Hematopoietic multipotent progenitor cell treated with erythropoietin and hydrocortisone succinate and interleukin-3 and kit ligand, for 8 days (in vitro differentiated cells): ENCODE results near the gene HSPG2.
"Not testable (repeated sequence)": the region's sequence is repeated elsewhere in the genome, so short reads cannot be mapped to it uniquely, and the experiment has no call there.

Experiments used
- DNase-seq: peaks from one replicate; pipeline ENCODE4 v3.0.0-alpha.2; 2015

Gene HSPG2

DNA sequence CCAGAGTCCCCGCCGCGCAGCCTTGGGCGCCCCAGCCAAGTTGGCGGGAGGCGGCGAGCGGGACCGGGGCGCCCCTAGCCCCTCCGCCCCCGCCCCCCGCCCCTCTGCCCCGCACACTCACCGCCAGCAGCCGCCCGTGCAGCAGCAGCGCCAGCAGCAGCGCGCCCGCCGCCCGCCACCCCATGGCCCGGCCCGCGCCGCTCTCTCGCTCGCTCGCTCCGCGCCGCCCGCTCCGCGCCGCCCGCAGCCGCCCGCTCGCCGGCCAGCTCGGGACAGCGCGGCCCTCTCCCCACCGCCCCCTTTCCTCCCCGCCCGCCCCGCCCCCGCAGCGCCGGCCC lies at the start of gene HSPG2:
HSPG2 (minus strand) TSS at position 277 of the 338 bp plus-strand sequence; CDS start at position 184, 93 bp downstream.
- DNase-seq, result no peak

DNA sequence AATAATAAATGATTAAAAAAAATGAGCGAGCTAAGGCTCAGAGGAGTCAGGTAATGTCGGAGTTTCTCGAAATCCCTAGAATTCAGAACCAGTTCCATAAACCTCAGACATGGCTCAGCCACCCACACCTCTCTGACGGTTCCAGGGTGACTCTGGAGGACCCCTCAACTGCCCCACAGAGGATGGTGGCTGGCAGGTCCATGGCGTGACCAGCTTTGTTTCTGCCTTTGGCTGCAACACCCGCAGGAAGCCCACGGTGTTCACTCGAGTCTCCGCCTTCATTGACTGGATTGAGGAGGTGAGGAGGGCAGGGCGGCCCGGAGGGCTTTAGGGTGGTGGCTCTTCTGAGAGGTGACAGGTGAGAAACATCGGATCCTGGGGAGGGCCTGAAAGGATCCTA lies 49.3 kb upstream of the HSPG2 start:
- DNase-seq, result not testable (repeated sequence)

DNA sequence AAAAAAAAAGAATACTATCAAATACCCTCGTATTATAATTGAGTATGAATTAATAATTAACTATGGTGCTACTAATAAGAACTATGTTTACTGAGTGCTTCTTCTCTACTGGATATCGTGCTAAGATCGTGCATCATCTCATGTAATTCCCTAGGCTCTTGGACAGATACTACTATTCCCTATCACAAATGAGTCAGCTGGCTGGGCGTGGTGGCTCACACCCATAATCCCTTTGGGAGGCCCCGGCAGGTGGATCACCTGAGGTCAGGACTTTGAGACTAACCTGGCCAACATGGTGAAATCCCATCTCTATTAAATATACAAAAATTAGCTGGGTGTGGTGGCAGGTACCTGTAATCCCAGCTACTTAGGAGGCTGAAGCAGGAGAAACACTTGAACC lies 48.8 kb upstream of the HSPG2 start:
- DNase-seq, result not testable (repeated sequence)

DNA sequence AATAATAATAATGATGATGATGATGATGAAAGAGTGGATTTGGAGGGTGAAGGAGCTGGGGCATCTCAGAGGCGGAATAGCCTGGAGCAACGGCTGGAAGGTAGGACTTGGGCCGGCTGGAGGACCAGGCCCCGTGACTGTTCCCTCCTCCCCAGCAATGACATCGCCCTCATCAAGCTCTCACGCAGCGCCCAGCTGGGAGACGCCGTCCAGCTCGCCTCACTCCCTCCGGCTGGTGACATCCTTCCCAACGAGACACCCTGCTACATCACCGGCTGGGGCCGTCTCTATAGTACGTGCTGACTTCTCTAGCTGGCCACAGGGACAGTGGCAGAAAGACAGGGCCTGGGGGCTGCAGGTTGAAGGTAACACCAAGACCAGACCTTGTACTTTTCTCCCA lies 46.4 kb upstream of the HSPG2 start:
- DNase-seq, result not testable (repeated sequence)

DNA sequence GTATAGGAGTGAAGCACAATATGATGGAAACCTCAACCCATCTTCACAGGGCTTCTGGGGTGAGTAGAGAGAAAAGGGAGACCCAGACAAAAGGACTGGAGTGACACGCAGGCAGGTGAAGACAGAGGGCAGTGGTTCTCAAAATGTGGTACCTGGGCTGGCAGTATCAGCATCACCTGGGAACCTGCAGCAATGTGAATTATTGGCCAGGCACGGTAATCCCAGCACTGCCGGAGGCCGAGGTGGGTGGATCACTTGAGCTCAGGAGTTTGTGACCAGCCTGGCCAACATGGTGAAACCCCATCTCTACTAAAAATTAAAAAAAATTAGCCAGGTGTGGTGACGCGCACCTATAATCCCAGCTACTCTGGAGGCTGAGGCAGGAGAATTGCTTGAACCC lies 45.0 kb upstream of the HSPG2 start:
- not testable (repeated sequence) for DNase-seq

DNA sequence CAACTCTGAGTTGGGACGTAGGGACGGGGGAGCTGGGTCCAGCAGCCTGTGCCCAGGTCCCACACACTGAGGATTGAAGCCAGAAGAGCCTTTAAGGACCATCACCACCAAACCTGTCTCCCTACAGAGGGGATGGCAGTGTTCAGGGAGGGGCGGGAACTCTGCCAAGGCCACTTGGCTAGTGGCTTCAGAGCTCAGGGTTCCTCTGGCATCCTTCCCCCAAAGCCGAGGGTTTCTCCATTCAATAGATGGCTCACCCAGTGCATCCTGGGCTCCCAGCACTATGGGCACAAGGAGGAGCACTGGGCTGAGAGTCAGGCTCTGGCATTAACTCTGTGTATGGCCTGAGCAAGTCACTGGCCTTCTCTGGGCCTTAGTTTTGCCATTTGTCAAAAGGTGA lies 44.1 kb upstream of the HSPG2 start:
- DNase-seq, result not testable (repeated sequence)

DNA sequence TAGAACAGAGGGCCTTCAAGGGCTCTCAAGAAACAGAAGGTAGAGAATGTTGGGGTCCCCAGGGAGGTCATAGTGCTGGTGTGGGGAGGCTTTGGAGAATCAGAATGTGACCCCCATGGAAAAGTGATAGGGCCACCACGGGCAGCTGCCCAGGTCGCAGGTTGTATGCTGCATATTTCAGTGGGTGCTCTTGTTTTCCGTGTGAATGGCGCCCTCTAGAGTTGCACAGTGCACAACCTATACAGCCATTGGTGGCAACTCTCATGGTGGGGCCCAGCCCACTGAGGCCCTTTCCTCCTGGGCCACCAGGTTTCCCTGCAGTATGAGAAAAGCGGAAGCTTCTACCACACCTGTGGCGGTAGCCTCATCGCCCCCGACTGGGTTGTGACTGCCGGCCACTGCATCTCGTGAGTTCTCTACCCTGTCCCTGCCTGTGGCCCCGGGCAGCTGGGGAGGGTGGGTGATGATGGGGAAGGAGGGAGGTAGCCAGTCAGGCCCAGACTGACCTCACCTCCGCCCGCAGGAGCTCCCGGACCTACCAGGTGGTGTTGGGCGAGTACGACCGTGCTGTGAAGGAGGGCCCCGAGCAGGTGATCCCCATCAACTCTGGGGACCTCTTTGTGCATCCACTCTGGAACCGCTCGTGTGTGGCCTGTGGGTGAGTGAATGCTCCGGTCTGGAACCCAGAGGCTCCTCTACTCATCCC lies 43.6 kb upstream of the HSPG2 start:
- DNase-seq, result peak; percentile 38

DNA sequence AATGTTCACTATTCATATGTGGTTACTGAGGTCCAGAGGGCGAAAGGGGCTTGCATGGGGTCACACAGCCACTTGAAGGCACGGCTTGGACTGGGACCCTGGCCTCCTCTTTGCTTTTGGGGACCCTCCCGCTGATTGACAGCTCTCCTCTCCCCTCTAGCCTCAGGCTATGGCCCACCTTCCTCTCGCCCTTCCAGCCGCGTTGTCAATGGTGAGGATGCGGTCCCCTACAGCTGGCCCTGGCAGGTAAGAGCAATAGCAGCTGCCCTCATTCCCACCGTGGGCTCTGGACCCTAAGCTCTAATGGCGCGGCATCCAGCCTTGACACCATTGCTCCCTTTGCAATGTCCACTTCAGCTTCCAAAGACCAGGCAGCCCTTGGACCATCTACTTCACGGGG lies 41.1 kb upstream of the HSPG2 start:
- DNase-seq, result not testable (repeated sequence)

DNA sequence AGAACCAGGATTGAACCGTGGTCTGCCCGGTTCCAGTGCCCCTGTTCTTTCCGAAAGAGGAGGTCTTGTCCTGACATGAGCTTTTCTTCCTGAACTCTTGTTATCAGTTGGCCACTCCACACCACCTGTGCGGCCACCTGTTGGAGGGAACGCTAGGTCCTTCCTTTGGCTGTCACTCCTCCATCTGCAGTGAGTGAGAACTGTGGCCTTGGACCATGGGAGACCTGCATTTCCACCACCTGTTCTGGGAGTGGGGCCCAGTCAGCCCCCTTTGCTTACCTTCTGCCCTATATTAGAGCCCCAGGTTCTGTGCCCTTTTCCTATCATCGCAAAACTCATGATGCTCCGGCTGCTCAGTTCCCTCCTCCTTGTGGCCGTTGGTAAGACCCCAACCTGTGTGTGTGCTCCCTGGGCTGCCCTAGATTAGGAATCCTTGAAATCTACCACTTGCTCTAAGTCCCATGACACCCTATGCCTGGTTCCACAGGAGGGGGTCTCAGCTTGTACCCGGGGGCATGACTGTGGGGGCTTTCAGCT lies 39.7 kb upstream of the HSPG2 start, which contains the start of gene CELA3B:
CELA3B (plus strand) TSS at position 320 of the 537 bp plus-strand sequence; CDS start at position 338, 18 bp downstream.
- not testable (repeated sequence) for DNase-seq

DNA sequence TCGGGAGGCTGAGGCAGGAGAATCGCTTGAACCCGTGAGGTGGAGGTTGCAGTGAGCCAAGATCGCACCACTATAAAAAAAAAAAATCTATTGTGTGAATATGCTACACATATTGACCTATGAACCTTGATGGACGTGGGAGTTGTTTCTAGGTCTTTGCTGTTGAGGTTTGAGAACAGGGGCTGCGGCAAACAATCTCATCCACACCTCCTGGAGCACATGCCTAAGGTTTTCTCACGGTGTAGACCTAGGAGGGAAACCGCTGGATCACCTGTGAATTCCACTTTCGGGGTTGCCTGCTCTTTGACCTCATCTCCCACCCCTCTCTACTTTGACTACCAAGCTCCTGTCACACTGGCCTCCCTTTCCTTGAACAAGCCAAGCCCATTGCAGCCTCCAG lies 38.2 kb upstream of the HSPG2 start:
- not testable (repeated sequence) for DNase-seq

DNA sequence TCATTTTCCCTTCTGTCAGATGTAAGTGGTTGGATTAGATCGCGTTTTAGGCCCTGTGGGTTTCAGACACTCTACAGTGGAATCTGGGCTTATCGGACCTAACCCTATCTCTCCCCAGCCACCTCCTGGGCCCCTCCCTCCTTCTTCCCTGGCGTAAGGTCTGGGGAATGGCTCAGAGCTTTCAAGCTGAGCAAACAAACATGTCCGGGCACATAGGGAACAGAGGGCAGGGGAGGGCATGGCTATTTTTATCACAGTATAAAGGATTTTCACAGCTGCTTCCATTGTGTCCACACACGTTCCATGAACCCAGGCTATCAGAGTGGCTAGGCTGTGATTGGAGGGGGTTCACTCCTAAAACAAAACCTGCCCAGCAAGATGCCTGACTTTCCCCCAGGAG lies 37.6 kb upstream of the HSPG2 start:
- not testable (repeated sequence) for DNase-seq

DNA sequence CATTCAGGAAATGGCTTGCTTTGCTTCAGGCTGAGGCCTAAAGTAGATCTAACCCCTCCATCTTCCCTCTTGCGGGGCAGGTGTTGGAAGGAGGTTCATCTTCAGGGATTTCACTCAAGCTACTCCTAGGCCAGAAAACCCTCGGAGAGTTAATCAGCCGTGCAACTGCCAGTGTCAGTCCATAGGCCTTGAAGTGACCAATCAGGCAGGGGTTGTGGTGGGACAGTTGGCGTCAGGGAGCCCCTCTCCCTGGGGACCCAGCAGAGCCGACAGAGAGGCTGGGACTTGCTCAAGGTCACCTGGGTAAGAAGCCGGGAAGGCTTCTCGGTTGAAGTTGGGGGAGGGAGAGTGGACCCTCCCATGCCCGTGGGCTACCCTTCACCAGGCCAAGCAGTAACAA lies 36.8 kb upstream of the HSPG2 start:
- DNase-seq, result not testable (repeated sequence)

DNA sequence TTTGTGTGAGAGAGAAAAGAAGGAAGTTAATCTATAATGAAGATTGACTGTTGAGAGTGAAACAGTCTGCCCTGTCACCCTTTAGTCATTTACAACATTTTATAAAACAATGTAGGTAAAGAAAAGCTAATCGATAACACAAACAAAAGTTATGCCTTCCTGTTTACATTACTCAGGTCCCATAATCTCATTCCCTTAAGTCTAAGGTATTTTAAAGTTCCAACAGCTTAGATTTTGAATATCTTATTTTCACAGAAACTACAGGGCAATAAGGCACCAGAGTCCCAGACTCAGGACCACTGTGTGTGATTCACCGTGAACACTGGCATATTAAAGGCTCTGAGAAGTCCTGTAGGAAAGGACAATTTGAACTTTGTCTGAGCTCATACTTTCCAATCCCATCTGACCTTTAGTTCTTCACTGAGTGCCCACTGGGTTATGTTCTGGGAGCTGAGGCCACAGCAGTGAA lies 35.9 kb upstream of the HSPG2 start:
- not testable (repeated sequence) for DNase-seq

DNA sequence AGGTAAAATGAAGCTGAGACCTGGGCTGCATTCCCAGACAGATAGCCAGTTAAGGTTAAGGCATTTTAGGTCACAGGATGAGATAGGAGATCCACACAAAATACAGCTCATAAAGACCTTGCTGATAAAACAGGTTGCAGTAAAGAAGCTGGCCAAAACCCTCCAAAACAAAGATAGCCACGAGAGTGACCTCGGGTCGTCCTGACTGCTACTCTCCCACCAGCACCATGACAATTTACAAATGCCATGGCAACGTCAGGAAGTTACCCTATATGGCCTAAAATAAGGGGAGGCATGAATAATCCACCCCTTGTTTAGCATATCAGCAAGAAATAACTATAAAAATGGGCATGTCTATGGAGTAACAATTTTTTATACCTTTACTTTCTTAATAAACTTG lies 33.4 kb upstream of the HSPG2 start:
- not testable (repeated sequence) for DNase-seq

DNA sequence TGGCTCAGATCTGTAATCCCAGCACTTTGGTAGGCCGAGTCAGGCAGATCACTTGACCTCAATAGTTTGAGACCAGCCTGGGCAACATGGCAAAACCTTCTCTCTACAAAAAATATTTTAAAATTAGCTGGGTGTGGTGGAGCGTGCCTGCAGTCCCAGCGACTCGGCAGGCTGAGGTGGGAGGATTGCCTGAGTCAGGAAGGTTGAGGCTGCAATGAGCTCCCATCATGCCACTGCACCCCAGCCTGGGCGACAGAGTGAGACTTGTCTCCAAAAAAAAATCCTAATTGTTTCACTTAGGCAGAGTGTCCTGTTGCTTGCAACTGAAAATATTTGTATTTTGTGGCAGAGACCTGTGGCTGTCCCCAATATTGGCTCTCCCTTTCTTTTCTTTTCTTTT lies 32.0 kb upstream of the HSPG2 start:
- not testable (repeated sequence) for DNase-seq

DNA sequence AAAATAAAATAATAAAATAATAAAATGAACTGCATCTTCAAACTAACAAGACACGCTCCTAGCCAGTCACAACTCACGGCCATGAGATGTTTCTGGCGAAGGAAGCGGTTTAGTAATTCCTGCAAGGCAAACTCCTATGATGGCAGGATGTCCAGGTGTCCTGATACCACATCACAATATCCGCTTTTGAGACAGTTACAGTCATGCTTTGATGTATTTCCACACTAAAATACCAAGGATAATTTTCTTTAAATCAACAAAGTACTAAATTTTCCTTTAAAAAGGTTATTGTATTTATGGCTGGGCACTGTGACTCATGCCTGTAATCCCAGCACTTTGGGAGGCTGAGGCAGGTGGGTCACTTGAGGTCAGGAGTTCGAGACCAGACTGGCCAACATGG lies 30.1 kb upstream of the HSPG2 start:
- not testable (repeated sequence) for DNase-seq

DNA sequence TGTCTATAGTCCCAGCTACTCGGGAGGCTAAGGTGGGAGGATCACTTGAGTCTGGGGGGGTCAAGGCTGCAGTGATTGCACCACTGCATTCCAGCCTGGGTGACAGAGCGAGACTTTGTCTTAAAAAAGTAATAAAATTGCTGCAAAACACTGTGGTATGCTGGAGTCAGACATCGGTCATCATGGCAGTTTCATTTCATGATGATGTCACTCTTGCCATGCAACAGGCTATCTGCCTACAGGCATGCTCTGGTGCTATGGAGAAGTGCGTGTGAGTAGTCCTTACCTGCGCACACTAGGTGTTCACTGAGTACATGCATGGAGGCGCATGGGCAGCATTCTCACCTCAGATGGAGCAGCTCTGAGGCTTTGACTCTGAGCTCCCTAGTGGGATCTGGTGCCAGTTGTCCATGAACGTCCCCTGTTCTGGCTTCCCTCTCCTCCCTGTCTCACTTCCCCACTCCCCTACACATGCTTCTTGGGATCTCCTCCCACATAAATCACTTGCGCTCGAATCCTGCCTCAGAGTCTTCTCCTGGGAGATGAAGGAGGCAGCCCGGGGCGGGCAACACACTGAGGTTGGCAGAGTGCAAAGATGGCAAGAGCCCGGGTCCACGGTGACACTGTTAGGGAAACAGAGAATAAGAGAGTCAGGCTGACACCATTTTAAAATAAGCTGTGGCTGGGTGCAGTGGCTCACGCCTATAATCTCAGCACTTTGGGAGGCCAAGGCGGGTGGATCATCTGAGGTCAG lies 29.3 kb upstream of the HSPG2 start:
- no peak for DNase-seq

DNA sequence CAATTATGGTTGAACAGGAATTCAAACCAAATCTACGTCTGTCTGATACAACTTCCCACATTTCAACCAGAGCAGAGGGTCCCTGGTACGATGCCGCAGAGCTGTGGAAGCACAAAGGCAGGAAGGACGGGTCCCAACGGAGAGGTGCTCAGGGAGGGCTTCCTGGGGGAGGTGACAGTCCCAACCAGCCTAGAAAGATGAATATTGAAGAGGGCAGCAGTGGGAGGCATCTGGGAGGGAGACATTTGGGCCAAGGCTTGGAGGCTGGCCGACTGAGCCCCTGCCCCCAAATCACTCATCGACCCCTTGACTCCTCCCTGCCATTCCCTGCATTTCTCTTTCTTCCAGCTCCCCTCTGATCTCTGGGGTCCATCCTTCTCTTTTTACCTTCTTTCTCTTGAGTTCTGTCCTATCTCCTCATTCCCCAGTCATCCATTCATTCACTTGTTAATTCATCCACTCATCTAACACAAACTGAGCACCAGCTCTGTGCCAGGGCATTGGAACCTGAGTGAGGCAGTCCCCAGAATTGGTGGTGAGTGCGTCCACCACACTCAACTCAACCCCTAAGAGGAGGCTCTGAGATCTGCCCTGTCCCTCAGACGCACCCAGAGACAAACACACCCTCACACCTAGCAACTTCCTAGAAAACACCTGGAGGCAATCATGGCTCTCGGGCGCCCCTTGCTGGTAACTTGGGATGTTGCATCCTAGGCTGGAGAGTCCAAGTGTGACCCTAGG lies 26.5 kb upstream of the HSPG2 start:
- peak; percentile 89 for DNase-seq

DNA sequence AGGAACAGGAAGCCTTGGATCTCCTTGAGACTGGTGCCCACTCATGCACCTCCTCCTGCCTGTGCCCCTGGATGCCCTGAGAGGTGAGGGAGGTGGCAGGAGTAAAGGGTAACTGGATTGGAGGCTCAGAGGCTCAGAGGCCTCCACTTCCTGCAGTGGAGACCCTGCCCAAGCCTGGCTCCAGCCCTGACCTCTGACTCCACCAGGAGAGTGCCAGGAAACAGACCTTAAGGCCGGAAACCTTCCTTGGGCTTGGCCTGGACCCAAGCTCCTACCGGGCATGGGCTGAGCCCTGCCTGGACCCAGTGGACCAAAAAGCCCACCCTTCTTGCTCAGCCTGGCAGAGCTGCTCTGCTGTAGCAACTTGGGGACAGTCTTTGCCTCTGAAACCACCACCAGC lies 24.7 kb upstream of the HSPG2 start:
- no peak for DNase-seq

DNA sequence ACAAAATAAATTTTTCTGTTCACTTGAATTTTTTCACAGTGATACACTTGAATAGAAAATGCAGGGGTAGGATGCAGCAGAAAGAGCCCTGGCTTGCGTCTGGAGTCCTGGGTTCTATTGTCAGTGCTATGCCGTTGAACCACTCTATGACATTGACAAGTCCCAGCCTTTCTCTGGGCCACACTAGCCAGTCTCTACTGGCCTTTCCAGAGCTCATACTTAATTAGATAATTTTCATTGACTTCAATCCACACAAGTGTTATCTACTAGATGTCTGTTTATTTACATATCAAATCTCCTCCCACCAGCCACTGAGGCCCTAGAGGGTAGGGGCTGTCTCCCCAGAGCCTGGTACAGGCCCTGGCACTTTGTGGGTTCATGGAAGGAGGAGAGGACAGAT lies 24.2 kb upstream of the HSPG2 start:
- no peak for DNase-seq

DNA sequence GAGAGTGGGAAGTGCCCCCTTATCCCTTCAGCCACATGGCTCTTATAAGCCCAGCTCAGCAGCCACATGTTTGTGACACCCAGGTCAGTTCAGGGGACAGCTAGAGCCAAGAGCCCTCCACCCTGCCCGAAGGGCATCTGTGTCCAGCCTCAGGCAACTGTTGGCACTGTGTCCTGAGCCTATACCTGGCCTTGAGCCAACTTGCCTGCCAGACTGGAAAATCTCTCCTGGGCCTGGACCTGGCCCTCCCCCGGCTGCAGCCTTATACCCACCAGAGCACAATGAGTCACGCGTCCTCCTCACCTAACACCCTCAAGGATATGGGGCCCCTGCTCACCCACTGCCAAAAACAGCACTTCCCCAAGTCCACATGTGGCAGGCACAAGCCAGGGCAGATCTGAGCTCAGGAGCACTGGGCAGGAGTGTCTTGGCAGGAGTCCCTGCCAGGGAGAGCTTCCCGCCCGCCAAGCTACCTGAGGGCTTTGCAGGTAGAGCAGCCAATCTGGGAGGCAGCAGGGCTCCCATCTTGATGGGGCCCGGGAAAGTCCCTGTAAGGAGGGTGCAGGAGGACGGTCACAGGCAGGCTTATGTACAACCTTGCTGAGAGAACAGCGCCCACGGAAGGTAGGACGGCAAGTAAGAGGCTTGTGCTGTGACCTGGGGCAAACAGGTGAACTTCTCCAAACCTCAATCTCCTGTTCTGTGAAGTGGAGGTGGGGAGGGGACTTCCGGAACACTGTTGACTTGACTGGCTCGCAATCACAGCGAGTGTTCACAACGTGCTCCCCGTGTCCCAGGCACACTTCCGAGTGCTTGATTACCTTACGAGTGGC lies 19.8 kb upstream of the HSPG2 start:
- DNase-seq, result peak; percentile 48
